Hippocampal formation (tissue), 2 donors: Measurements from ENCODE around the gene TSHZ2.
"Not testable (repeated sequence)": the region's sequence is repeated elsewhere in the genome, so short reads cannot be mapped to it uniquely, and the experiment has no call there.

Experiments used
- DNase-seq, 2 donors: peaks; one replicate each; lab custom pipeline; 2025; lab: John Stamatoyannopoulos, UW

The TSHZ2 gene

DNA sequence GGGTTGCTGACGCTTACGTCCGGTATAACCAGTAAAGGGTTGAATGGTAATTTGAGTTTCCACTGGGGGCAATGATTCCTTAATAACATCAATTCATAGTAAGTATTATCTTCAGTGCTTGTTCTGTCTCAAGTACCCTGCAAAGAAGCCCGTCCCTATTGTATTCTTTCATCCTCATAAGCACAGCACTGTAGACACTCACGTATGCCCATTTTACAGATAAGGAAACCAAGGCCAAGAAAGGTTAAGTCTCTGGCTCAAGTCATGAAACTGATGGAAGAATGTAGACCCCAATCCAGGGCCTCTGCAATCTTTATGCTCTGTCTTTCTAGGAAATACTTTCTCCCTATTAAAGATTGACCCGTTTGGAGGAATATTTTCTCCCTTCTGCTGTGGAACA, 370.3 kb downstream of the TSHZ2 start:
- DNase-seq, result no peak

DNA sequence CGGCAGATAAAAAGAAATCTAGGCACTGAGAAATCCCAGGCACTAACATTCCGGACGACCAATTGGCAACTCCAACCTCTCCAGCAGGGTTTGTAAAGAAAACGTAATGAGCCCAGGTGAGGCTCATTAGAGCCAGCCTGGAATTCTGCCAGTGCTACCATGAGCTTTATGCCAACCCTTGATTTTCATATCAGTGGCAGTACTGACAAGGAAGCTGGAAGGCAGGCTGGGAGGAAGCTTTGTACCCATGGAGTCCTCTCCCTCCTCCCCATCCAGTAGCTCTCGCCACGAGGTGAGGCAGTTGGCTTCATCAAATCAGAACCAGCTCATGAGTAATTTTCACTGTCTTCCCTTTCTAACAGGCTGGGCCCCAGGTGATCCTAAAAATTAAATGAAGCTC, 371.3 kb downstream of the TSHZ2 start:
- no peak for DNase-seq

DNA sequence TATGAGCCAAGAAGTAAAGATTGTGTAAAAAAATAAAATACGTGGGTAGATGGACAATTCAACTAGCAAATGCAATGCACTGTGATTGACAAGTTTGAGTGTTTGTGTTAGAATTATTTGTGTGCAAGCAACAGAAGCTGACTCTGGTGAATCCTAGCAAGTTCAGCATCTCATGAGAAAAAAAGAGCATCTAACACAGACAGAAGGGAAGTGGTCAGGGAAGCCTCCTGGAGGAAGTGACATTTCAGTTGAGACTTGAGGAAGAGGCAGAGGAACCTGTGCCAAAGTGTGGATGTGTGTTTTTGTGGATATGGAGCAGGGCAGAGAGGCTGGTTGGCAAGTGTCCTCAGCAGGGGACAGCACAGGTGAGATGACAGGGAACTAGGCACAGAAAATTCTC, 372.7 kb downstream of the TSHZ2 start:
- DNase-seq, result no peak

DNA sequence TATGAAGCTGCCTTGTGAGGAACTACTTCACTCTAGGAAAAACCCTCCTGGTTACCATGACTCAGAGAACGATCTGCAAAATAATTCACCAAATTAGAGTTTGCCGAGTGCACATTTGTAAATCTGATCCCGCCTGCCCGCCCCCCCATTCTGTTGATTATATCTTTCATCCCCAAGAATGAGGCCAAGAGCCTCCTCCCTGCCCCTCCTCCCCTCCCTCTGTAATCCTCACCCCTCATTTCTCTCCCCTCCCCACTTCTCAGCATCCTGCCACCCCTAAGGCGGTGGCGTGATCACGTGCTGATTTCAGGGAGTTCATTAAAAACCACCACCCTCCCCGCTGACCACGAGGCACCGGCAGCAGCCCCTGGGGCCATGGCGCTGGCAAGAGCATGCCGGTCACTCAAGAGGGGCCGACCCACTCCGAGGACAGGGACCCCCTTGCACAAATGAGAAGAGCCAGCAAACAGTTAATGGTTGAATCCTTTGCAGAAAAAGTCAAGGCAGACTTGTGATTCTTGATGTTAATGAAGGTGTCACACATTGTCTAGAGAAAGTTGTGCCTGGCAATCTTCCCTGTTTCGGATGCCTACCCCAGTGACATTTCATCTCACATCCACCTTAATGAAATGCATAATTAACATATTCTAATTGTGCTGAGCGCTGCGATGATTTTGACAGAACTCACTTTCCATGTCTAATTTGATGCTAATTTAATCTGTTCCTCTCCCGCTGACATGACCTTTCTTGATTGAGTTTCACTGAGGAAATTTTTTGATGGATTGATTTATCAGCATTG, 373.6 kb downstream of the TSHZ2 start:
- DNase-seq, result peak in 1 of 2 donors; percentile 8

DNA sequence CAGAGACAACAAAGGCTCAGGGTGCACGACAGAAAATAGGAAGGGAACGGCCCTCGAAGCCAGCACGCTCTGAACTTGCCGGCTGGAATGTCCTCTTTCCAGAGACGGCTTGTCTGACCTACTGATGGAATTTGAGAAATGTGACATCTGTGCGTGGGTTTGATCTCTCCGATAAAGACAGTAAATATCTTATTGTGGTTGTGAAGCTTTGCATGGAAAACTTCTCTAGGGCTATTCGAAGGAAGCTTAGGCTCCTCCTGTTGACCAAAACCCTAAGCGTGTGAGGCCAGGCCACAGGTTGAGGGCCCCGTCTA, 374.1 kb downstream of the TSHZ2 start:
- DNase-seq, result no peak

DNA sequence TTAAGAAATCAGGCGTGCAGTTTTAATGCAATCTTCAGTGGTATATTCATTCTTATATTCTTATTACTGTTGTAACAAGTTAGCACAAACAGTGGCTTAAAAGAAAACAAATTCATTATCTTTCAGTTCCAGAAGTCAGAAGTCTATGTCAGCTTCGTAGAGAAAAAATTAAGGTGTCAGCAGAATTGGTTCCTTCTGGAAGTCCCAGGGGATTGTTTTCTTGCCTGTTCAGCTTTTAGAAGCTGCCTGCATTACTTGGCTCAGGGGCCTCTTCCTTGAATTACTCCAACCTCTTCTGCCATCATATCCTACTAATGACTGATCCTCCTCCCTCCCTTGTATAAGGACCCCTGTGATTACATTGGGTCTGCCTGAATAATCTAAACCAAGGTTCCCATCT, 377.6 kb downstream of the TSHZ2 start:
- DNase-seq, result no peak

DNA sequence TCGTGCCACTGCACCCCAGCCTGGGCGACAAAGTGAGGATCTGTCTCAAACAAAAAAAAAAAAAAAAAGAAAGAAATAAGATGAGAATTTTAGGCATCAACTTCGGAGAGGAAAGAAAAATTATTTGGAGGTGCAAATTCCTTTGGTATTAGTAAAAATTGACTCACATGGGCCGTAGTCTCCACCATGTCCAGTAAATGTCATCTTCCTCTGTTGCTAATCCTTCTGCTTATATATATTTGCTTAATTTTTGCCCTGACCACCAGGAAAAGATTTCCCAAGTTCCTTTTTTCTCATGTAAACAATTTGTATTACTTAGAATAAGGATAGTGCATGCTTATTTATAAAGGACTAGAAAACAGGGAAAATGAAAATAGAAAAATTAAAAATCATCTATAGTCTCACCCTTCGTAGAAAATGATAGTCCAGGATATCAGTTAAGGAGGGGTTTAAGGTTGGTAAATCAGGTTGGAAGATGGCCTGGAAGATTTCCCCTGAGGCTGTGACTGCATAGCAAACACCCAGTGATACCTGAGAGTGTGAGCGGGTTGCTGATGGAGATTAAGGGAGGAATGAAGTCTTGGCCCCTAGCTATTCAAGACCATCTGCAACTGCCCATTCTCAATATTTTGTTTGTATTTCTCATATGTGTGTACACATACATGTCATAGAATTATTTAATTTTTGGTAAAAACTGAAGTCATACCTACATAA, 380.7 kb downstream of the TSHZ2 start:
- DNase-seq, result no peak

DNA sequence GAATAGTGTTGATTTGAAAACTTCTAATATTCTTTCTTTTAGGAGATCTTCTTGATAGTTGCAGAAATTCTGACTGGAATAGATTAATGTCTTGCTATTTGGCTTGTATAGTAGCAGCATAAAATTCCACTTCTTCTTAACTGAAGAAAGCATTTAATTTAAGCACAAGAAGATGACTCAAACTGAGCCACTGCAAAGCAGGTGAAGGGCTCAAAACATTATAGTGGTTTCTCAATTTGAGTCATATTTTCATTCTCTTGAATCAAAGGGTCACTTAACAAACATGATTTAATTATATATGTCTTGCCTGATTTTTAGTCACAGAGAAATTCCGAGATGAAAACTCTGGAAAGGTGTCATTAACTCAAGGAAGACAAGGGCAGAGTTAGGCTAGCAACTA, 382.2 kb downstream of the TSHZ2 start:
- DNase-seq, result no peak

DNA sequence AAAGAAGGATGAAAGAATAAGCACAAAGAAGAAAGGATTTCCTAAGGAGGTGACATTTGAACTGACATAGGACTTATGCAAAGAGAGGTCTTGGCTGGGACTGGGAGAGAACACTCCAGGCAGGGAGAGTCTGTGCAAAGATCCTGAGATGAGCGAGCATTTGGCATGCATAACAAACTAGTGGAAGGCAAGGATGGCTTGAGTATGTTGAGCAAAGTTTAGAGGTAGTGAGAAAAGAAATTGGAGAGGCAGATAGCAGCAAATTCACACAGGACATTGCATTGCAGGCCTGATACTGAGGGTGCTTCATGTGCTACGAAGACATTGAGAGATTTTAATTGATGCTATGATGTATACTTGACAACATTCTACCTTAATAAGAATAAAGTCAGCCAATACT, 383.6 kb downstream of the TSHZ2 start:
- DNase-seq, result no peak

DNA sequence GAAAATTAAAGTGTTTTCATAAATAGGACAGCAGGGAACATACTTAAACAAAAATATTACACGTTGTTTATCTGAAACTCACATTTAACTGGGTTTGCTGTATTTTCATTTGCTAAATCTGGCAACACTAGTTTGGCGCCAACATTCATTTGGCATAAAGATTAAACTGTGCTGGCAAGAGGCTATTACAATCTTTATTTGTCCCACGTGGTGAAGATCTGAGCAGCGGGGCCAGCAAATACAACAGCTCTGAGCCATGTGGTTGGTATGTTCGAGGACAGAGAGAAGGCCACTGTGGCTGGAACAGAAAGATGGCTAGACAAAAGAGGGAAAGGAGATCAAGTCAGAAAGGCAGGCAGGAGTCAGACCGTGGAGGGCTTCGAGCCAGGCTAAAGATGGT, 387.3 kb downstream of the TSHZ2 start:
- no peak for DNase-seq

DNA sequence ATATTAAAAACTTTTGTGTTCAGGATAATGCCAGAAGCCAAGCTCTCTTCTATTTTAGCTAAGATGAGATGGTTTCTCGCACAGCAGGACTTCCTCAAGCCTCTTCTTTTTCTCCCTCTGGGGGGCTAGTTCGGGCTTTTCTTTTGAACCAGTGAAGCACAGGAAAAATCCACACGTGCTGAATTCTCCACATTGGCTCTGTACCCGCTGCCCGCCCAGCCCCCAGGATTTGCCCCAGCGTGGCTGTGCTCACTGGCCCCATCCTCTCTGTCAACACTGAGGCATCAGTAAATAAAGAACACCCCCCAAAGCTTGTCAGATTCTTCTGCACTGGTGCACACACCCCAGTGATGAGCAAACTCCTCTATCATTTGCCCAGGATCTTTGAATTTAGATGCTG, 388.7 kb downstream of the TSHZ2 start:
- no peak for DNase-seq

DNA sequence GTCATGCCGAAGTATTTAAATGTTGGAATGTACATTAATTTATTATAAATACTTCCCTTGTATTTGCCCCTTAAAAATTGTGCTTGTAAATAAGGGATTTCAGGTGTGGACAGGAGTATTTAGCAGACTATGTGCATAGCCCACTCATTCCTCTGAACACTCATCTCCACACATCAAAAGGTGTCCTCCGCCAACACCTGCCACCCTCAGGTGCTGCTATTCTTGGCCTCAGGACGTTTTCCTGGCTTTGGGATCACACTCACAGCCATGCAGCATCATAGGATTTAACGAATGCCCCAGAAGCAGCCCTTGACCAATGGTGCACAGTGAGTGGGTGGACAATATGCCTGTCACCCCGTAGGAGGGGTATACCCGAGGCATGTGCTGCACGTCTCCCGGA, 390.6 kb downstream of the TSHZ2 start:
- DNase-seq, result no peak

DNA sequence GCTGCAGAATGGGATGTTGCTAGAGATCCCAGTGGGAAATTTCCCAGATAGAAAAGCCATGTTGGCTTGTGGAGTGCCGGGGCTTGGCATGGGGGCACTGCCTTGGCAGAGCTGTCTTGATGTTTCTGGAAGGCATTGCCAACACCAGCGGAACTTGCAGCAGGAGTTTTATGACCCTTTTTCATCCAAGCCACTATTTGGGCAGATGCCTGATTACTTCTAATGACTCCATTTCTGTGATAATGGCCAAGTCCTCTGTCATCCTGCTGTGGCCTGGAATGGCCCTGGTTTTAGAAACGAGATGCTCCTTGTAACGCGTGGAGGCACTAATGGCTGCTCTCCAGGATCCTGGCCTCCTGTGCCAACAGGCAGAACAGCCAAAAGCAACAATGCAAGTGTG, 392.5 kb downstream of the TSHZ2 start:
- no peak for DNase-seq

DNA sequence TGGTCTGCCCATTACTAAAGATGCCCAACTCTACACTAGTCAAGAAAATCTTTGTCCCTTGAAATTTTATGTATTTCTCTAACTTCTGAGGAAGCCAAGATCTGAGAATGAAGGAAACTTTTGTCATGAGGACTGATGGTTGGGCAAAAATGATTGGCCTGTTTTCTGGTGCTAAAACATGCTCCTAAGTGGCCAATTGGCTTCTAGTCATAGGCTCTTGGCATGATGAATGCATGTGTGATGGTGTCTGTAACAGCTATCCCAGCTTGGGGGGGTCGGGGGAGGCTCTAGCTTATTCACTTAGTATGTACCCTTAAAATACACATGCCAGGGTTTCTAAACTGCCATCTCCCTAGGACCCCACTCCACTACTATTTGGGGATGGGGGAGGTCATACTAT, 392.9 kb downstream of the TSHZ2 start:
- DNase-seq, result no peak

DNA sequence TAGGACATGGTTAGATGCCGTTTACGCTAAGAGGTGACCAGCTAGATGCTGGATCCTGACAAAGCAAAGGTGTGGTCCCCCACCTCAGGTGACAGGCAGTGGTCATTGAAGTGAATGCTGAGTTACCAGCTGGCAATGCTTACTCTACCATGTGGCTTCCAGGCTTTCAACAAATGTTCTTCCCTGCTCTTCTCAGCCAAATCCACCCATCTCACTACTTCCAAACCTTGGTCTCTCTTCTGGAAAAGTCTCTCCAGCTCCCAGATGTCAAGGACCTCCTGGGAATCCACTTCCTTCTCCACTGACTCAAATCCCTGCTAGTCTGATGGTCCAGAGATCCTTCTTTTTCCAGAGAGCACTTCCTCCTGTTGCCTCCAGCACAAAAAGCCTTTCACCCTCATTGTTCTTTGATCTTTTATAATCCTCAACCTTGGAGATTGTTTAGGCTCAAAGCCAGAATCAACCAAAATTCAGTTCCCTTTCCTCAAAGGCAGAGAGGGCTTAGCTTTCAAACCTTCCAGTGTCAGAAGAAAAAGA, 393.4 kb downstream of the TSHZ2 start:
- DNase-seq, result no peak

DNA sequence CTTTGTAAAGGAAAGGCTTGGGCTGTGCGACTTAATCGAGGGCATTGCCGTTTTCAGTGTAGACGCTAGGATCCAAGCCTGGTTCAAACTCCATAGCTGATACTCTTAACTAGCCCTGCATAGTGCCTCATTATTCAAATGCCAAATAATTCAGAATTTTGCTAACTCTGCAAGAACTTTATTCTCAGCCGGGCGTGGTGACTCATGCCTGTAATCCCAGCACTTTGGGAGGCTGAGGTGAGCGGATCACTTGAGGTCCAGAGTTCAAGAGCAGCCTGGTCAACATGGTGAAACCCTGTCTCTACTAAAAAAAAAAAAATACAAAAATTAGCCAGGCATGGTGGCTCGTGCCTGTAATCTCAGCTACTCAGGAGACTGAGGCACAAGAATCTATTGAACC, 394.8 kb downstream of the TSHZ2 start:
- DNase-seq, result not testable (repeated sequence)

DNA sequence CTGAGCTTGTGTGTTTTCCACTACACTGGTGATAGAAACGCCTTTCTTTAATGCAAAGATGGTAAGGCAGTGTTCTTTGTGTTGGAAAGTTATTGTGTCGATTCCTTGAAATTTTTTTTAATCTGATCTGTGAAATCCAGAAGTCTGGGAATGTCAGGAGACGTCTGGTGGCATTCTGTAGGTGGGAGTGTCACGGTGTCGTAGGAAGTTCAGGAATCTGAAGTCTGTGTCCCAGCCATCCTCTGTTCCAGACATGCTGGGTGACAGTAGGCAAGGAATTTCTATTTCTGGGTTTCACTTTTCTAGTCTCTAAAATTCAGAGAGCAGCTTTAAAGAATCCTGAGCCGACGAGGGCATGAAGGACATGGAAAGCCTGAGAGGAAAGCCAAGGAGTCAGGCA, 397.7 kb downstream of the TSHZ2 start:
- no peak for DNase-seq

DNA sequence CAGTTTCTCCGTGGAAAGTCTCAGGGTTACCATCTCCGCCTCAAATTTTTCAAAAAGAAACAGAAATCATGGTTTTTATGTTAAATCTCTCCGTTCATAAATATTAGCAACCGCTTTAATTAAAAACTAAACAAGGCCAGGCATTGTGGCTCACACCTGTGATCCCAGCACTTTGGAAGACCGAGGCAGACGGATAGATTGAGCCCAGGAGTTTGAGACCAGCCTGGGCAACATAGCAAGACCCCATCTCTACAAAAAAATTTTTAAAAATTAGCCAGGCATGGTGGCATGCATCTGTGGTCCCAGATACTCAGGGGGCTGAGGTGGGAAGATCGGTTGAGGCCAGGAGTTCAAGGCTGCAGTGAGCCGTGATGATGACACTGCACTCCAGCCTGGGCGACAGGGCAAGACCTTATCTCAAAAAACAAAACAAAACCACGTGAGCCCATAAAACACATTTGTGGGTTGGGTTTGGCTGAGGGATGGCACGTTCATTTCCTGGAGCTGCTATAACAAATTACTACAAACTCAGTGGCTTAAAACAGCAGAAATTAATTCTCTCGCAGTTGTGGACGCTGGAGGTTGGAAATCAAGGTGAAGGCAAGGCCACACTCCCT, 398.3 kb downstream of the TSHZ2 start:
- DNase-seq, result no peak

DNA sequence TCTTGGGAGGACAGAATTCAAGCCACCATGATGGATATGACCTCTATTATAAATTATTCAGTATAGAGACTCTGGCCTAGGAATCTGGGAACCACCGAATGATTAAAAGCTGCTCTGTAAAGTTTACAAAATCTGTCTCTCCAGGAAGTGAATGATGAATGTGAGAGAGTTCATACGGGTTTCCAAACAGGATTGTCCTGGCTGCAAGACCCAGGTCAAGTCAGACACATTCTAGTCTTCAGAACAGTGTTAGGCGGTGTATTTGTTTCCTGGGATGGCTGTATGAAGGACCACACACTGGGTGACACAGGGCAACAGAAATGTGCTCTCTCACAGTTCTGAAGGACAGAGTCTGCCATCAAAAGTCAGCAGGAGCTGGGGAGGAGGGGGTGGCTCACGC, 399.1 kb downstream of the TSHZ2 start:
- no peak for DNase-seq

DNA sequence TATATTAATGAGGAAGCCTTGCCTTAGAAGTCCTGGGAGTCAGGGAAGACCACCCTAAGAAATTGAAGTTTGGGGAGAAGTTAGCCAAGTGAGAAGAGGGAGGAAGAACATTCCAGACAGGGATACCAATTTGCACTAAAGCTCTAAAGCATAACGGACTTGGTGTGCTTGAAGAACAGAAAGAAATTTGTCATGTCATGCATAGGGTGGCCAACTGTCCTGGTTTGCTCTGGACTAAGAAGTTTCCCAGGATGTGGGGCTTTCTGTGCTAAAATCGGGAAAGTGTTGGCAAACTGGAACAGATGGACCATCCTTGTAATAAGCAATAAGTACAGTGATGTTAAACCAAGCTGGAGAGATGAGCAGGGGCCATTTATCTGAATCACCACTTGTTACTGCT, 403.9 kb downstream of the TSHZ2 start:
- no peak for DNase-seq

DNA sequence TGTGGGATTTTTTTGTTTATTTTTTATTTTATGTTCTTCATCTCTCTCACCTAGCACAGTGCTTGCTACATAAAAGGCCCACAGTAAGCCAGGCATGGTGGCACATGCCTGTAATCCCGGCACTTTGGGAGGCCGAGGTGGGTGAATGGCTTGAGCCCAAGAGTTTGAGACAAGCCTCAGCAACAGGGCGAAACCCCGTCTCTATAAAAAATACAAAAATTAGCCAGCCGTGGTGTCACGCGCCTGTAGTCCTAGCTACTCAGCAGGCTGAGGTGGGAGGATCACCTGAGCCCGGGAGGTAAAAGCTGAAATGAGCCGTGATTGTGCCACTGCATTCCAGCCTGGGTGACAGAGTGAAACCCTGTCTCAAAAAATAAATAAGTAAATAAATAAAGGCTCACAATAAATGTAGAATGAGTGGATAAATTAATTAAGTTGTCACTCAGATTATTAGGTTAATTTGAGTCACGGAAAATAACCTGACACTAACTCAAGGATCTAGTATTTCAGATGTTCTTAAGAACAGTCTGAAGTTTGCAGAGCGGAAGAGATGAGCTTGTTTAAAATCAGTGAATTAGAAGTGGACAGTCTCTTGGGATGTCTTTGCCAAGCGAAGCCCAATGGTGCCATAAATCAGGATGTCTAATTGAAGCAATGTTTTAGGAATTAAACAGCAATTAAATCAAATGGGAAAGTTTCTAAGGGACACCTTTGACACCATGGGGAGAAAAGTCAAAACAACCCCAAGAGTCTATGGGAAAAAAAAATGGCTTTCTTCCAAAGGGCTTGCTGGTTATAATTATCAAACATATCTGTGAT, 407.1 kb downstream of the TSHZ2 start:
- no peak for DNase-seq

DNA sequence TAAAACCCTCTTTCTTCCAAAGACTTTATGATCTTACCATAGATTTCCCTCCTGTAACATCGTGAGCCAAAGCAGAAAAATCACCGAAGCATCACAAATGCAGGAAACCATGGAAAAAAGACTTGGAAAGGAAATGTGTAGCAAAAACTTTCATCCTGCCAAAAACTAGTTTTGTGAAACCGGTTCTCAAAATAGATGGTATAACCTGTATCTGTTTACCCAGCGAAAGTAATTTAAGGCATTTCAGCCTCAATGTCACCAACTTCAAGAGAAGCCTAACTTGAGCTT, 407.6 kb downstream of the TSHZ2 start:
- DNase-seq, result no peak
